GM19328 (cell line): ENCODE results near the gene TFEB.
"Not testable (repeated sequence)": the region's sequence is repeated elsewhere in the genome, so short reads cannot be mapped to it uniquely, and the experiment has no call there.

Experiments used
- ATAC-seq: cut with Tn5 transposase; IDR thresholded peaks from one replicate; pipeline ENCODE4 v1.9.1; 2021; ENCODE audit warnings: mild to moderate bottlenecking, moderate library complexity; ENCODE audit not compliant: unreplicated experiment

TFEB gene

GRCh38 chr6:41766043-41766664 lies 30.7 kb upstream of the TFEB start:
- ATAC-seq, result not testable (repeated sequence)

- no peak for ATAC-seq
Observed at GRCh38 chr6:41763470-41763869, 28.1 kb upstream of the TFEB start.

GRCh38 chr6:41759905-41760579 lies 24.6 kb upstream of the TFEB start:
- ATAC-seq, result no peak

- no peak for ATAC-seq
Observed at GRCh38 chr6:41759106-41759904, 23.9 kb upstream of the TFEB start.

GRCh38 chr6:41758641-41759035 lies 23.2 kb upstream of the TFEB start:
- no peak for ATAC-seq

- no peak for ATAC-seq
Observed at GRCh38 chr6:41757931-41758640, 22.7 kb upstream of the TFEB start.

GRCh38 chr6:41757271-41757670 lies 21.9 kb upstream of the TFEB start:
- ATAC-seq, result no peak

- no peak for ATAC-seq
Observed at GRCh38 chr6:41756354-41756753, 20.9 kb upstream of the TFEB start.

- no peak for ATAC-seq
Observed at GRCh38 chr6:41755895-41756294, 20.5 kb upstream of the TFEB start.

- no peak for ATAC-seq
Observed at GRCh38 chr6:41750374-41750773, 15.0 kb upstream of the TFEB start.

GRCh38 chr6:41748542-41748941 lies 13.1 kb upstream of the TFEB start:
- no peak for ATAC-seq

GRCh38 chr6:41748102-41748477 lies 12.7 kb upstream of the TFEB start:
- ATAC-seq, result no peak

GRCh38 chr6:41747256-41748101 lies 12.1 kb upstream of the TFEB start, which contains the start of gene PGC:
TSS of gene PGC (minus strand) at chr6:41747397. CDS start at chr6:41747334, 63 bp downstream.
- ATAC-seq, result no peak

- no peak for ATAC-seq
Observed at GRCh38 chr6:41746107-41746506, 10.7 kb upstream of the TFEB start.

- ATAC-seq, result no peak
Observed at GRCh38 chr6:41744236-41744787, 8.9 kb upstream of the TFEB start.

- no peak for ATAC-seq
Observed at GRCh38 chr6:41743406-41744235, 8.2 kb upstream of the TFEB start.

- ATAC-seq, result no peak
Observed at GRCh38 chr6:41741625-41742490, 6.5 kb upstream of the TFEB start.
